Limb (tissue), 2 donors: ENCODE data around the gene MAPK4.
"Not testable (repeated sequence)": the region's sequence is repeated elsewhere in the genome, so short reads cannot be mapped to it uniquely, and the experiment has no call there.

Experiments
- DNase-seq, 2 donors: peaks; one replicate each; pipeline ENCODE4 v3.0.0-alpha.2; 2016; ENCODE audit errors: extremely low spot score in 2 of 2

Gene MAPK4

GRCh38 chr18:50559752-50560680 lies at the start of gene MAPK4:
TSS of gene MAPK4 (plus strand) at chr18:50560087. CDS start at chr18:50663959, 103,872 bp downstream.
- peak in 1 of 2 donors; percentile 76 for DNase-seq

- not testable (repeated sequence) for DNase-seq
Observed at GRCh38 chr18:50517277-50517676, 42.6 kb upstream of the MAPK4 start.

GRCh38 chr18:50518787-50519546 lies 40.9 kb upstream of the MAPK4 start:
- no peak for DNase-seq

GRCh38 chr18:50523165-50523564 lies 36.7 kb upstream of the MAPK4 start:
- DNase-seq, result no peak

- DNase-seq, result no peak
Observed at GRCh38 chr18:50527636-50528307, 32.1 kb upstream of the MAPK4 start.

GRCh38 chr18:50528806-50529205 lies 31.1 kb upstream of the MAPK4 start:
- DNase-seq, result no peak

GRCh38 chr18:50533822-50534221 lies 26.1 kb upstream of the MAPK4 start:
- DNase-seq, result not testable (repeated sequence)

GRCh38 chr18:50544476-50544875 lies 15.4 kb upstream of the MAPK4 start:
- DNase-seq, result not testable (repeated sequence)

- DNase-seq, result no peak
Observed at GRCh38 chr18:50545936-50546335, 14.0 kb upstream of the MAPK4 start.

GRCh38 chr18:50548160-50548559 lies 11.7 kb upstream of the MAPK4 start:
- DNase-seq, result no peak

GRCh38 chr18:50551651-50552050 lies 8.2 kb upstream of the MAPK4 start:
- not testable (repeated sequence) for DNase-seq

- no peak for DNase-seq
Observed at GRCh38 chr18:50558157-50558556, 1.7 kb upstream of the MAPK4 start.

- peak in 1 of 2 donors; percentile 66 for DNase-seq
Observed at GRCh38 chr18:50558948-50559751, 737 bp upstream of the MAPK4 start.

- DNase-seq, result peak in 1 of 2 donors; percentile 59
Observed at GRCh38 chr18:50560681-50561629, 1.1 kb downstream of the MAPK4 start.

- not testable (repeated sequence) for DNase-seq
Observed at GRCh38 chr18:50562258-50562657, 2.4 kb downstream of the MAPK4 start.

- DNase-seq, result no peak
Observed at GRCh38 chr18:50562686-50563085, 2.8 kb downstream of the MAPK4 start.

GRCh38 chr18:50563376-50563775 lies 3.5 kb downstream of the MAPK4 start:
- DNase-seq, result no peak

GRCh38 chr18:50569930-50570329 lies 10.0 kb downstream of the MAPK4 start:
- no peak for DNase-seq

- no peak for DNase-seq
Observed at GRCh38 chr18:50571606-50572005, 11.7 kb downstream of the MAPK4 start.

- not testable (repeated sequence) for DNase-seq
Observed at GRCh38 chr18:50573196-50573595, 13.3 kb downstream of the MAPK4 start.
